Measurements from ENCODE around the gene CCDC183. TPM values are rescaled to one million over a fixed set of nuclear protein-coding genes. Genes with fewer than 3 reads are reported as not detected.

CCDC183 gene
- total and polyA plus RNA-seq, 10 of the 15 experiments (the other 5 are each of a cell fraction or from before 2014, with no cell fraction given) = 0.04 to 1.2 (median 0.55) TPM; not detected in 5

- intact Hi-C loops (cut with micrococcal nuclease; ENCODE audit: unreplicated experiment) = no loop called here
- CTCF ChIA-PET = interaction anchor here (0.8 to 1.1 kb wide), 2 partner anchors 10 to 15 kb away, joined by 3 to 7 read pairs; no protein-coding TSS in a partner anchor
Measured at GRCh38 chr9:136751244-136751643, 44.9 kb upstream of the CCDC183 start.

DNA sequence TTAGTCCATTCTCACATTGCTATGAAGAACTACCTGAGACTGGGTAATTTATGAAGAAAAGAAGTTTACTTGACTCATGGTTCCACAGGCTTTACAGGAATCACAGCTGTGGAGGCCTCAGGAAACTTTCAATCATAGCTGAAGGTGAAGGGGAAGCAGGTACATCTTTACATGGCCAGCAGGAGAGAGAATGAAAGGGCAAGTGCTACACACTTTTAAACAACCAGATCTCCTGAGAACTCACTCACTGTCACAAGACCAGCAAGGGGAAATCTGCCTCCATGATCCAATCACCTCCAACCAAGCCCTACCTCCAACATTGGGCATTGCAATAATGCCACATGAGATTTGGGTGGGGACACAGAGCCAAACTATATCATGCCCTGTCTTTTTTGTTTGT lies 44.3 kb upstream of the CCDC183 start:
- intact Hi-C loops (cut with micrococcal nuclease; ENCODE audit: unreplicated experiment) = no loop called here
- Histone ChIP-seq H3K4me1 (ENCODE audit: control insufficient read depth, insufficient read depth, low read length) (no peaks in the 10 kb centered on the region), H3K9ac (ENCODE audit: control insufficient read depth, insufficient read depth, low read length) (no peak overlapping the region), H3K4me3 (no peak overlapping the region), H4K20me1 (ENCODE audit: control insufficient read depth, insufficient read depth) (no peaks in the 10 kb centered on the region), H3K4me2 (ENCODE audit: control insufficient read depth, insufficient read depth) (no peak overlapping the region), H2AFZ (ENCODE audit: control insufficient read depth, low read depth, low read length) (no peak overlapping the region), H3K27ac (ENCODE audit: control insufficient read depth, insufficient read depth) (no peak overlapping the region), H3K79me2 (ENCODE audit: control insufficient read depth, insufficient read depth, low read length) (no peaks in the 10 kb centered on the region), H3K9me3 (replicated peaks; ENCODE audit: control insufficient read depth, insufficient read depth, low read length) (peaks cover 33% of the 10 kb centered on the region), H3K36me3 (ENCODE audit: control insufficient read depth in 2 of 2, insufficient read depth in 2 of 2, low read length in 1 of 2) (no peaks in the 10 kb centered on the region), H3K27me3 (replicated peaks in 1 of 2; ENCODE audit: control insufficient read depth in 2 of 2, insufficient read depth in 2 of 2, low read length in 1 of 2) (0 out of 4 replicates have a peak, but pooled peaks cover 0 to 2% of the 10 kb centered on the region in 2 experiments)
- ATAC-seq (no peak), DNase-seq (ENCODE audit: low read depth, low spot score) (no peak), FAIRE-seq (no peak)
- no TSS peak for BruUV-seq (replicated peaks)
- SMC1A ChIA-PET (ENCODE audit: uncharacterized antibody, unreplicated experiment) = no interaction called here
- POLR2A ChIA-PET = no interaction called here
- RAD21 ChIA-PET (ENCODE audit: unreplicated experiment) = no interaction called here
- CTCF ChIA-PET = no interaction called here
- TF ChIP-seq SUZ12 (IDR thresholded peaks at IDR 0.05; ENCODE audit: unreplicated experiment) = no peak
- 0 out of 2 replicates have a peak, but pooled peaks have one; percentile 48 for TF ChIP-seq CBX5 (IDR thresholded peaks at IDR 0.05; ENCODE audit: low read depth)
- in situ Hi-C loops (cut with MboI) = no loop called here

More at GRCh38 chr9:136751244-136751643, 44.9 kb upstream of the CCDC183 start:
- Histone ChIP-seq H3K9ac (ENCODE audit: control insufficient read depth, insufficient read depth, low read length) (no peak overlapping the region), H3K27me3 (replicated peaks in 1 of 2; ENCODE audit: control insufficient read depth in 2 of 2, insufficient read depth in 2 of 2, low read length in 1 of 2) (0 out of 4 replicates have a peak, but pooled peaks cover 0 to 2% of the 10 kb centered on the region in 2 experiments), H3K4me2 (ENCODE audit: control insufficient read depth, insufficient read depth) (no peak overlapping the region), H3K79me2 (ENCODE audit: control insufficient read depth, insufficient read depth, low read length) (no peaks in the 10 kb centered on the region), H3K9me3 (replicated peaks; ENCODE audit: control insufficient read depth, insufficient read depth, low read length) (peaks cover 30% of the 10 kb centered on the region), H3K36me3 (ENCODE audit: control insufficient read depth in 2 of 2, insufficient read depth in 2 of 2, low read length in 1 of 2) (no peaks in the 10 kb centered on the region), H3K4me3 (no peak overlapping the region), H4K20me1 (ENCODE audit: control insufficient read depth, insufficient read depth) (no peaks in the 10 kb centered on the region), H2AFZ (ENCODE audit: control insufficient read depth, low read depth, low read length) (no peak overlapping the region), H3K4me1 (ENCODE audit: control insufficient read depth, insufficient read depth, low read length) (no peaks in the 10 kb centered on the region), H3K27ac (ENCODE audit: control insufficient read depth, insufficient read depth) (no peak overlapping the region)
- TF ChIP-seq SPI1 (IDR thresholded peaks at IDR 0.05; ENCODE audit: borderline replicate concordance, insufficient read depth, low read depth, low read length) (peak; percentile 41; the same call in 1 of the 2 replicates), FOXM1 (IDR thresholded peaks at IDR 0.05; ENCODE audit: low read depth, low read length) (no peak)
- ChIA-PET POLR2A (no interaction called here), RAD21 (ENCODE audit: unreplicated experiment) (no interaction called here), SMC1A (ENCODE audit: uncharacterized antibody, unreplicated experiment) (interaction anchor here (1.1 kb wide), 1 partner anchor 15 kb away, joined by 3 read pairs; no protein-coding TSS in a partner anchor)
- no TSS peak for BruUV-seq (replicated peaks)
- 81% methylated on average over 1 of the region's 1 CpG for WGBS (ENCODE audit: insufficient coverage, insufficient replicate concordance, low lambda C conversion rate, missing lambda C conversion rate)
- ATAC-seq (no peak), DNase-seq (ENCODE audit: low read depth, low spot score) (no peak), FAIRE-seq (no peak)
- in situ Hi-C loops (cut with MboI) = no loop called here
